Esophagus (tissue), 2 donors: Measurements from ENCODE around the gene GRK5. TPM values are rescaled to one million over a fixed set of nuclear protein-coding genes. Genes with fewer than 3 reads are reported as not detected.

ENCODE experiments used
- H3K27ac ChIP-seq, 2 donors: one replicate each; pipeline ENCODE4 v1.5.1; 2013; ENCODE audit warnings: low read depth in 2 of 2, mild to moderate bottlenecking in 2 of 2, inconsistent platforms in 1 of 2, low read length in 1 of 2, moderate library complexity in 1 of 2
- H3K27me3 ChIP-seq, 2 donors: one replicate each; pipeline ENCODE4 v1.6.1; 2013; ENCODE audit warnings: low read length in 2 of 2, control low read depth in 1 of 2, mild to moderate bottlenecking in 1 of 2; ENCODE audit not compliant: insufficient read depth in 2 of 2, control insufficient read depth in 1 of 2
- H3K36me3 ChIP-seq, 2 donors: one replicate each; pipeline ENCODE4 v1.6.1; 2013; ENCODE audit warnings: low read length in 1 of 2; ENCODE audit not compliant: control insufficient read depth in 2 of 2, insufficient read depth in 2 of 2
- H3K4me1 ChIP-seq, 2 donors: one replicate each; pipeline ENCODE4 v1.6.1; 2013; ENCODE audit warnings: low read length in 1 of 2; ENCODE audit not compliant: control insufficient read depth in 2 of 2, insufficient read depth in 2 of 2
- H3K4me3 ChIP-seq, 2 donors: one replicate each; pipeline ENCODE4 v1.5.1; 2013; ENCODE audit warnings: low read length in 2 of 2, mild to moderate bottlenecking in 2 of 2, low read depth in 1 of 2, moderate library complexity in 1 of 2
- H3K9me3 ChIP-seq, 2 donors: one replicate each; pipeline ENCODE4 v1.6.1; 2013; ENCODE audit warnings: mild to moderate bottlenecking in 2 of 2, low read depth in 1 of 2, low read length in 1 of 2, moderate library complexity in 1 of 2; ENCODE audit not compliant: control insufficient read depth in 2 of 2, insufficient read depth in 1 of 2
- WGBS, 2 donors: extraction: QIAGEN DNeasy Blood & Tissue Kit; methylation state at CpG; one replicate each; pipeline ENCODE4 v1.1.7; 2013; 5-methylcytosine and 5-hydroxymethylcytosine counted together
- polyA plus RNA-seq, 2 donors: library from polyadenylated mRNA; stranded (reverse); fragments of 200-250 nt; gene quantifications; one replicate each; pipeline ENCODE4 v1.2.3, GENCODE V29; 2013
- donor health status: healthy with polysubstance abuse.
- donor health status: Bipolar disorder and iron deficiency.

Gene GRK5
- polyA plus RNA-seq, 2 donors, result 3.1 to 5.2 TPM

DNA sequence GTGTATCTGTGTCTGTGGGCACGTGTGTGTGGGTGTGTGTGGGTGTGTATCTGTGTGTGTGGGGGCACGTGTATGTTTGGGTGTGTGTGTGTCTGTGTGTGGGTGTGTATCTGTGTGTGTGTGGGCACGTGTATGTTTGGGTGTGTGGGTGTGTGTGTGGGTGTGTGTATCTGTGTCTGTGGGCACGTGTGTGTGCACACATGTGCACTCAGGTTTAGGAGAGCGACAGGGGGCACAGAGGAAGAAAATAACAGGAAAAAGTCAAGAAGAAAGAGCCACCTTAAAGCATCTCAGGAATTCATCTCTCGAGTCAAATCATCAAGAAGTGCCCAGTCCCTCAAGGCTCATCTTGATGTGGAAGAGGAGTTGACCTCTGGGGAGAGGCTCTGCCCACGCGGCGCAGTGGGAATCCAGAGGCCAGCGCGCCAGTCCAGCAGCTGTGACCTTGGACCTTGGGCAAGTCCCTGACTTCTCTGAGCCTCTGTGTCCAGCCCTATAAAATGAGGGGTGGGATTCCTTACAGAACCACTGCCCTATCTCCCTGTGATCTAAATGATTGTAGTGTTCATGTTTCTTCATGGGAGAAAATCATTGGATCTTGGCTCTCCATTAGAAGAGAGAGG, 187.4 kb downstream of the GRK5 start:
- 80 to 82% methylated on average over 9 to 10 of the region's 11 CpGs for WGBS, 2 donors
- Histone ChIP-seq H3K9me3 (no peaks in the 10 kb centered on the region), H3K4me3 (no peak overlapping the region), H3K4me1 (peaks cover 2 to 8% of the 10 kb centered on the region in 2 donors), H3K27me3 (no peaks in the 10 kb centered on the region), H3K27ac (peak overlapping the region; percentile 57 to 64), H3K36me3 (peaks cover 0 to 4% of the 10 kb centered on the region in 2 donors)

DNA sequence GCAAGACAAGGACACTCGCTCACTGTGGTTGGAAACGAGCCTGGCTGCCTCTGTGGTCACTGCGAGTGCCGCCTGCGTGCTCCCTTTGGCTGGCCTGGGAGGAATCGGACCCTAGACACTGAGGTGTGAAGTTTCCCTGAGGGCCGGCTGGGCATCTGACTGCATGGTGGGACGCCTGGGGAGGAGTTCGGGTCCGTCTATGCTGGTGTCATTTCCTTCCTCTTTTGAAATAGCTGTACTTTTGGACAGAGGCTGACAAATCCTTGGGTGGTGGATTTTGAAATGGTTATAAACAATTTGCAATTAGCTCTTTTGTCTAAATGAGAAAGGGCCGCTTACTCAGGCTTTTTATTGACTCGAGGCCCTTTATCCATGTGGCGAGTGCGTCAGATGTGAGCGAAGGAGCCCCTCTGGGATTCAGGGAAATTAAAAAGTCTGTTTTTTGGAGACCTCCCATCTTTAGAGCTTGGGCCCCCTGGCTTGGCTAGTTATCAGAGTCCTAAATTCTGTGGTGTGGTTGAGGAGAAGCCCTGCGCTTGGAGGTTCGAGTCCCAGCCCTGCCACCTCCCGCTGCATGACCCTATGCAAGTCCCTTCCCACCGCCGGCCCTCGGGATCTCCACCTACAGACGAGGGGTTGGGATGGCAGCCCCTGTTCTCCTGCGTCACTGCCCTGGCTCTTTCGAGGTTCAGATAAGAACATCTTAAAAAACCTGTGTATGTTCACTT, 188.1 kb downstream of the GRK5 start:
- no peaks in the 10 kb centered on the region for H3K27me3 ChIP-seq
- H3K4me3 ChIP-seq, result no peak overlapping the region
- H3K9me3 ChIP-seq, result no peaks in the 10 kb centered on the region
- peaks cover 0 to 4% of the 10 kb centered on the region in 2 donors for H3K36me3 ChIP-seq
- peak overlapping the region; percentile 57 to 64 for H3K27ac ChIP-seq
- WGBS, 2 donors, result 76% methylated on average over 24 of the region's 24 CpGs
- H3K4me1 ChIP-seq, result peaks cover 2 to 8% of the 10 kb centered on the region in 2 donors

DNA sequence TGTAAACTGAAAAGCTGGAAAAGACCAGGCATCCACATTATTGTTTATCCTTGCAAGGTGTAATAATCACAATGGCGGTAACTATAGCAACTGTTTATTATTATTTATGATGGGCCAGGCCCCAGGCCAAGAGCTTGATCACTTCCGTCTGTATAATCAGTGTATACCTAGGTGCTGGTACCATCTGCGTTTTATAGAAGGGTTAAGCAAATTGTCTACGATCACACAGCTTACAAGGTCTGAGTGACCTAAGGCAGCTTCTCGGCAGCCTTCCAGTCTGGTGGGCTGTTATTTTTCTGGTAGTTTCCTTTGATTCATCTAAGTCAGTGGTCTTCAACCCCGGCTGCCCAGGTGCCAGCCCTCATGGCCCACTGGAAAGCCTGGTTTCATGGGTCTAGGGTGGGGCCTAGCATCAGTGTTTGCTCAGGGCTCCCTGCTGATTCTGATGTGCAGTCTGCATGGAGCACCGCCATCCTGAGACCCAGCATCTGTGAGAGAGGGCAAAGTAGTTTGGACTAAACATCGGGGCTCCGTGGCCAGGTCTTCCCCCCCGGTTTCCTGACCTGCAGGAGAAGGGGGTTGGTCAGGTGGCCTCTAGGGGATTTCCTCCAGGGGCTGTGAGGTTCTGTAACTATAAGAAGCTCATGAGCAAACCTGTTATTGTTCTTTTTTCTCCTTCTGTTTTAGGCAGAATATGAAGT, 188.8 kb downstream of the GRK5 start:
- H3K4me1 ChIP-seq, result peaks cover under 1 to 8% of the 10 kb centered on the region in 2 donors
- WGBS, 2 donors, result 81 to 84% methylated on average over 10 of the region's 10 CpGs
- H3K27ac ChIP-seq, result peak overlapping the region; percentile 57 to 62
- H3K27me3 ChIP-seq, result no peaks in the 10 kb centered on the region
- H3K36me3 ChIP-seq, result peaks cover 0 to 4% of the 10 kb centered on the region in 2 donors
- no peaks in the 10 kb centered on the region for H3K9me3 ChIP-seq
- no peak overlapping the region for H3K4me3 ChIP-seq

DNA sequence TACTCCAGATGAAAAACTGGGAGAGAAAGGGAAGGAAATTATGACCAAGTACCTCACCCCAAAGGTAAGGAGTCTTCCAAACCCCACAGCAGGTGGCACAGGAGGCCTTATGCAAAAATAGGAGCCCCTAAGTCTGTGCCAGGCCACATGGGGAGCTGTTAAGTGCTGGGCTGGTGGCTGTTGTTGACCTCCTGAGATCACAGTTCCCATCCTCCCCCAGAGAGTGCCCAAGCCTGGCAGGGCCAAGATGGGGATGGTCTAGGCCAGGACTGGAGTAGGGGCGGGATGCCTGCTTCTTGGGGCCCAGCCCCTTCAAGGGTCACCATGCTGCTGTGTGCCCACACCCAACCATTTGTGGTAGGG, 189.3 kb downstream of the GRK5 start:
- Histone ChIP-seq H3K9me3 (no peaks in the 10 kb centered on the region), H3K4me3 (no peak overlapping the region), H3K4me1 (peaks cover 2 to 5% of the 10 kb centered on the region in 2 donors), H3K27ac (no peak overlapping the region), H3K27me3 (no peaks in the 10 kb centered on the region), H3K36me3 (peaks cover 0 to 4% of the 10 kb centered on the region in 2 donors)
- 94 to 95% methylated on average over 1 of the region's 1 CpG for WGBS, 2 donors

DNA sequence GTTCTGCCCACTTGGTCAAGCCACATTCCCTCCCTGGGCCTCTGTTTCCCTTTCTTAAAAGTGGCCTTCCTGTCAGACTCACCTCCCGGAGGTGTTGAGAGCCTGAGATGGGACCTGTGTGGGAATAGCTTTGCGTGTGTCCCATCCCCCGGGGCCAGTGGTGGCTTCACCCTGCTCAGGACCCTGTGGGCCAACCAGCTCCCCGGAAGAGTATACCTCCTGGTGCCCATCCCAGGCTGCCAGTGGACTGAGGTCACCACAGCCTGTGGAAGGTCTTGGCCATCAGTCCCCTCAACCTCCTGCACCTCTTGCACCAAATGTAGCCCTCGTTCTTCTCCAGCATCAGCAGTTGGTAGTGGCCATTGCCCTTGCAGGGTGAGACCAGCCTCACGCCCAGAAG, 190.0 kb downstream of the GRK5 start:
- no peaks in the 10 kb centered on the region for H3K27me3 ChIP-seq
- no peak overlapping the region for H3K27ac ChIP-seq
- H3K4me3 ChIP-seq, result no peak overlapping the region
- peaks cover 0 to 4% of the 10 kb centered on the region in 2 donors for H3K36me3 ChIP-seq
- 92 to 94% methylated on average over 6 of the region's 6 CpGs for WGBS, 2 donors
- H3K4me1 ChIP-seq, result peaks cover 3 to 9% of the 10 kb centered on the region in 2 donors
- H3K9me3 ChIP-seq, result no peaks in the 10 kb centered on the region

DNA sequence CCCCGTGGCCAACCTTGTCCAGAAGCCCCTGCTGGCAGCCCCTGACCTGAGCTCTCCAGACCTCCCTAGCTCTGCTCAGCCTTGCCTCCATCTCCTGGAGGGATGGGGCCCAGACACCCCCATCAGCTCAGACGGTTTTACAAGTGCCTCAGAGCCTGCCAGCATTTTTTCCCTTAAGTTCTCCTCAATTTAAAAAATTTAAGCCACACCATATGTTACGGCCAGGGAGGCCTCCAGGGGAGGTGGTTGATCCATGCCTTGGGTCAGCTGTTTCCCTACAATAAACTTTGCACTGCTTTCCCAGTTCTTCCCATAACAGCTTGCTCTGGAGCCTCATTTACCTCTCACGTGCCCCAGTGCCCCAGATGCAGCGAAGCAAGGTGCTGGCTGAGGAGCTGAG, 191.6 kb downstream of the GRK5 start:
- WGBS, 2 donors, result 78 to 81% methylated on average over 5 of the region's 5 CpGs
- Histone ChIP-seq H3K36me3 (peaks cover 0 to 4% of the 10 kb centered on the region in 2 donors), H3K4me3 (no peak overlapping the region), H3K9me3 (no peaks in the 10 kb centered on the region), H3K27me3 (no peaks in the 10 kb centered on the region), H3K4me1 (peaks cover 3 to 6% of the 10 kb centered on the region in 2 donors), H3K27ac (peak overlapping the region in 1 of 2 donors; percentile 41)

DNA sequence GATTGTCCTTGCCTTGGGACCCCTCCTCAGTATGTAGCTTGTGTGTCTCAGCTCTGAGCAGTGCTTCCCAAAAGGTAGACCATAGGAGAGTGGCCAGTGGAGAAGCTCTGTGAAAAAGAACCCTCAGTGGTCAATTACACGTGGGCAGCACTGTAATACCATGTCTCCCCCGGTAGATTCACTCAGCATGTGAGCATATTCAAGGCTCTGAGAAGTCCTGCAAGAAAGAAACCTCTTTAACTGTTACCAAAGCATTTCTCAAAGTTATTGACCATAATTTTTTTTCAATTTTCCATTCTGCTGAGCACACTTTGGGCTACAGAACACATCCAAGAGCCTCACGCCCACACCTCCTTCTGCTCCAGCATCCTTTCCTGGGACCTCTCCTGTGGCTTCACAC, 192.1 kb downstream of the GRK5 start:
- H3K36me3 ChIP-seq, result peaks cover 0 to 4% of the 10 kb centered on the region in 2 donors
- WGBS, 2 donors, result 92 to 97% methylated on average over 3 of the region's 3 CpGs
- no peaks in the 10 kb centered on the region for H3K27me3 ChIP-seq
- H3K27ac ChIP-seq, result no peak overlapping the region
- no peak overlapping the region for H3K4me3 ChIP-seq
- H3K9me3 ChIP-seq, result no peaks in the 10 kb centered on the region
- peaks cover 3% of the 10 kb centered on the region in 2 donors for H3K4me1 ChIP-seq

DNA sequence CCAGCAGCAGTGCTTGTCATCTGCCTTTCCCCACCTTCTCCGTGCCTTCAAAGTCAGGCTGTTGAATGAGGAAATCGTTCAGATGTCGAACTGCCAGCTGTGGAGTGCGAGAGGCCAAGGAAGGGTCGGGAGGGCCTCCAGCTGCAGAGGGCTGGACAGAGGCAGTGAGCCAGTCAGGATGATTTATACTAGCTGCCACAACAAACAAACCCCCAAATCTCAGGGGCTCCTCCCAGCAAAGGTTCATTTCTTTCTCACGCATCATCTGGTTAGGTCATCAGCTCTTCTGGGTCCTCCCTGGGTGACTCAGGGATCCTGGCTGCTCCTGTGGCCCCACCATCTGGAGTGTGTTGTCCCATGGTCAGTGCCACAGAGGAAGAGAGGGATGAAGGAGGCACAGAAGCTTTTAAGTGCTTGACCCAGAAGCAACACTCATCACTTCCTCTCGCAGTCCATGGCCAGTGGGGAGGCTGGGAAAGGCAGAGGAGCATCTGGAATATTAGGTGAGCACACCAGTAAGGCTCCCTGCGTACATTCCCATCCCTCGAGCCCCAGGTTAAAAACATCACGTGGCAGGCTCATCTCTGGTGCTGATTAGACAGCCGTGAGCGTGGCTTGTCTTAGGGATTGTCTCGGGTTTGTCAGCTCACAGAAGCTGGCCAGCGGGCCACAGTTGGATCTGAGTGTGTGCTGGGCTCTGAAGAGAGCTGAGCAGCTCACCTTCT, 194.5 kb downstream of the GRK5 start:
- Histone ChIP-seq H3K4me3 (no peak overlapping the region), H3K4me1 (peaks cover 3% of the 10 kb centered on the region in 2 donors), H3K9me3 (no peaks in the 10 kb centered on the region), H3K36me3 (peaks cover 0 to 2% of the 10 kb centered on the region in 2 donors), H3K27ac (peak overlapping the region; percentile 53 to 63), H3K27me3 (no peaks in the 10 kb centered on the region)
- WGBS, 2 donors, result 63 to 66% methylated on average over 14 of the region's 14 CpGs

DNA sequence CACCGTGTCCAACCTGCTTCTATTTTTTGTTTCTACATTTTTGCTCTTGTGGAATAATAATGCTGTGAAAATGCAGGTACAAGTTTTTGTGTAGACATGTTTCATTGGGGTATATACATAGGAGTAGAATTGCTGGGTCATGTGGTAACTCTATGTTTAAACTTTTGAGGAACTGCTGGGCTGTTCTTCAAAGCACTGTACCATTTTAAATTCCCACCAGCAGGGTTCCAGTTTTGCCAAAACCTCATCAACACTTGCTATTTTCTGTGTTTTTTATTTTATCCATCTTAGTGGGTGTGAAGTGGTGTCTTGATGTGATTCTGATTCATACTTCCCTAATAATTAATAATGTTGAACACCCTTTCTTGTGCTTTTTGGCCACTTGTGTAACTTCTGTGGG, 196.6 kb downstream of the GRK5 start:
- 88 to 95% methylated on average over 1 of the region's 1 CpG for WGBS, 2 donors
- Histone ChIP-seq H3K27ac (no peak overlapping the region), H3K4me1 (peaks cover 3% of the 10 kb centered on the region in 2 donors), H3K27me3 (no peaks in the 10 kb centered on the region), H3K4me3 (no peak overlapping the region), H3K9me3 (no peaks in the 10 kb centered on the region), H3K36me3 (peaks cover 0 to 1% of the 10 kb centered on the region in 2 donors)
